ENCODE data around the gene RAD1. TPM values are rescaled to one million over a fixed set of nuclear protein-coding genes. Genes with fewer than 3 reads are reported as not detected.

RAD1 gene
- total RNA-seq, 4 donors from 2014 or later, result 9.0 to 14.4 (median 11.6) TPM

GRCh38 chr5:34930870-34931269, 15.6 kb upstream of the RAD1 start:
- DNase-seq, result no peak
- Histone ChIP-seq H3K4me3 (peak overlapping the region in 3 of 4 donors; percentile 67 to 99 (median 74)), H3K27me3 (no peaks in the 10 kb centered on the region), H3K4me1 (peaks cover 13 to 19% (median 15%) of the 10 kb centered on the region in 4 donors), H3K9me3 (no peaks in the 10 kb centered on the region), H3K36me3 (peaks cover 0 to 12% (median under 1%) of the 10 kb centered on the region in 4 donors), H3K27ac (peak overlapping the region; percentile 95 to 99 (median 98))
- intact Hi-C loops (cut with DNase I; ENCODE audit: low total_unique reads) (no loop called here), in situ Hi-C loops (cut with MboI; ENCODE audit: low pct_ligation_motif_present in 1 of 4, low pct_unique_long_range_greater_than_20kb in 1 of 4, low sequenced_read_pairs in 3 of 4) (no loop called here)
- 61 to 65% methylated on average over 4 of the region's 4 CpGs for WGBS, 2 donors (ENCODE audit: low coverage in 1 of 2)
- TF ChIP-seq POLR2AphosphoS5 (IDR thresholded peaks at IDR 0.05) (no peak), EP300 (IDR thresholded peaks at IDR 0.05; ENCODE audit: low read depth) (no peak), POLR2A (IDR thresholded peaks at IDR 0.05) (no peak), CTCF (IDR thresholded peaks at IDR 0.05) (no peak)

GRCh38 chr5:34930462-34930844, 15.1 kb upstream of the RAD1 start:
- peaks cover 13 to 19% (median 15%) of the 10 kb centered on the region in 4 donors for H3K4me1 ChIP-seq
- 0% methylated on average over 2 to 3 of the region's 3 CpGs for WGBS, 2 donors (ENCODE audit: low coverage in 1 of 2)
- no peaks in the 10 kb centered on the region for H3K9me3 ChIP-seq
- peak overlapping the region; percentile 95 to 99 (median 98) for H3K27ac ChIP-seq
- in situ Hi-C loops (cut with MboI; ENCODE audit: low pct_ligation_motif_present in 1 of 4, low pct_unique_long_range_greater_than_20kb in 1 of 4, low sequenced_read_pairs in 3 of 4), result no loop called here
- no peak for TF ChIP-seq EP300 (IDR thresholded peaks at IDR 0.05; ENCODE audit: low read depth)
- peaks cover 0 to 13% (median 3%) of the 10 kb centered on the region in 4 donors for H3K36me3 ChIP-seq
- H3K27me3 ChIP-seq, result no peaks in the 10 kb centered on the region
- peak overlapping the region; percentile 67 to 99 (median 84) for H3K4me3 ChIP-seq
- DNase-seq, result no peak
- intact Hi-C loops (cut with DNase I; ENCODE audit: low total_unique reads), result no loop called here

- Histone ChIP-seq H3K27ac (peak overlapping the region; percentile 95 to 99 (median 98)), H3K36me3 (peaks cover 0 to 16% (median 5%) of the 10 kb centered on the region in 4 donors), H3K4me3 (peak overlapping the region; percentile 67 to 99 (median 84)), H3K27me3 (no peaks in the 10 kb centered on the region), H3K4me1 (peaks cover 13 to 19% (median 15%) of the 10 kb centered on the region in 4 donors), H3K9me3 (no peaks in the 10 kb centered on the region)
- in situ Hi-C loops (cut with MboI; ENCODE audit: low pct_ligation_motif_present in 1 of 4, low pct_unique_long_range_greater_than_20kb in 1 of 4, low sequenced_read_pairs in 3 of 4), result no loop called here
- 1 to 2% methylated on average over 12 to 60 of the region's 70 CpGs for WGBS, 2 donors (ENCODE audit: low coverage in 1 of 2)
- peak; percentile 92 for DNase-seq
- TF ChIP-seq POLR2A (IDR thresholded peaks at IDR 0.05) (peak; percentile 85), POLR2AphosphoS5 (IDR thresholded peaks at IDR 0.05) (peak; percentile 52 to 67 (median 53)), EP300 (IDR thresholded peaks at IDR 0.05; ENCODE audit: low read depth) (no peak), CTCF (IDR thresholded peaks at IDR 0.05) (no peak)
- intact Hi-C loops (cut with DNase I; ENCODE audit: low total_unique reads), result no loop called here
Measured at GRCh38 chr5:34929720-34930461, 14.6 kb upstream of the RAD1 start.

DNA sequence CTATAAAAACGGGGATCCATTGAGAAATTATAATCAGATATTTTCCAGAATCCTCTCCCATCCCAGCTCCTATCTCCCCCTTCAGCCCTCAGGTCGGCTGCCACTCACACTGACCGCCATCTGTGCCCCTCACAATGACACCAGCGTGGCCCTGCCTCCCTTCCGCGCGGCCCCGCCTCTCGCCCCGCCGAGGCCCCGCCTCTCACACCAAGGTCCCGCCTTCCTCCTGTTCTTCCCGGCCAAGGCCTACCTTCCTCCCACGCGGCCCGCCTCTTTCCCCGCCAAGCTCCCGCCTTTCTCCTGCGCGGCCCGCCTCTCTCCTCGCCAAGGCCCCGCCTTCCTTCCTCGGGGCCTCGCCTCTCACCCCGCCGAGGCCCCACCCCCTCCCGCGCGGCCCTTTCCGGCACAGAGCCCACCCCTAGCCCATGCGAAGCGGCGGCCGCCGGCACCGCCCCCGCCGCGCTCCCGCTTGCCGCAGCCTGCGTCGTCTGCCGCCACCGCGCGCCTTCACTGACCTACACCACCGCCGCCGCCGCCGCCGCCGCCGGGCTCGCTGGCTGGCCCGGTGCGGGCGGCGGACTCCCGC, 13.9 kb upstream of the RAD1 start, which contains the start of gene DNAJC21:
Gene DNAJC21, plus strand, starts transcription at position 426 of the 586 bp plus-strand sequence. CDS start 261 bp downstream, outside the sequence.
- Histone ChIP-seq H3K4me1 (peaks cover 13 to 19% (median 15%) of the 10 kb centered on the region in 4 donors), H3K36me3 (peaks cover 0 to 16% (median 6%) of the 10 kb centered on the region in 4 donors), H3K9me3 (no peaks in the 10 kb centered on the region), H3K27ac (peak within 1 kb of the TSS; percentile 95 to 99 (median 98)), H3K27me3 (no peaks in the 10 kb centered on the region), H3K4me3 (peak within 1 kb of the TSS; percentile 67 to 99 (median 84))
- DNase-seq, result peak; percentile 98
- in situ Hi-C loops (cut with MboI; ENCODE audit: low pct_ligation_motif_present in 1 of 4, low pct_unique_long_range_greater_than_20kb in 1 of 4, low sequenced_read_pairs in 3 of 4), result no loop called here
- TF ChIP-seq POLR2AphosphoS5 (IDR thresholded peaks at IDR 0.05) (peak in 1 of 3 donors; percentile 10), POLR2A (IDR thresholded peaks at IDR 0.05) (no peak), CTCF (IDR thresholded peaks at IDR 0.05) (no peak), EP300 (IDR thresholded peaks at IDR 0.05; ENCODE audit: low read depth) (no peak)
- 0 to 1% methylated on average over 14 to 27 of the region's 63 CpGs for WGBS, 2 donors (ENCODE audit: low coverage in 1 of 2)
- intact Hi-C loops (cut with DNase I; ENCODE audit: low total_unique reads), result no loop called here
